ENCODE results near the gene SH3PXD2B. TPM values are rescaled to one million over a fixed set of nuclear protein-coding genes. Genes with fewer than 3 reads are reported as not detected.
A peak's percentile ranks its signal among the peaks of the same experiment; 100 is the strongest.
"Not testable (repeated sequence)": the region's sequence is repeated elsewhere in the genome, so short reads cannot be mapped to it uniquely, and the experiment has no call there.

Gene SH3PXD2B
- total RNA-seq, 1 experiment from 2014 or later, result 18.5 TPM

- DNase-seq (ENCODE audit: low read depth), result peak; percentile 46
Measured at GRCh38 chr5:172370648-172371545, 83.4 kb downstream of the SH3PXD2B start.

GRCh38 chr5:172370237-172370640 lies 84.1 kb downstream of the SH3PXD2B start:
- DNase-seq (ENCODE audit: low read depth), result no peak

- not testable (repeated sequence) for DNase-seq (ENCODE audit: low read depth)
Measured at GRCh38 chr5:172368699-172369098, 85.6 kb downstream of the SH3PXD2B start.

- DNase-seq (ENCODE audit: low read depth), result no peak
Measured at GRCh38 chr5:172365948-172366608, 88.2 kb downstream of the SH3PXD2B start.

GRCh38 chr5:172364773-172365172 lies 89.6 kb downstream of the SH3PXD2B start:
- DNase-seq (ENCODE audit: low read depth), result peak; percentile 24

- peak; percentile 6 for DNase-seq (ENCODE audit: low read depth)
Measured at GRCh38 chr5:172362755-172363154, 91.6 kb downstream of the SH3PXD2B start.

- peak; percentile 97 for DNase-seq (ENCODE audit: low read depth)
Measured at GRCh38 chr5:172361566-172362238, 92.6 kb downstream of the SH3PXD2B start.

GRCh38 chr5:172358345-172358744 lies 96.0 kb downstream of the SH3PXD2B start:
- no peak for DNase-seq (ENCODE audit: low read depth)

- DNase-seq (ENCODE audit: low read depth), result no peak
Measured at GRCh38 chr5:172356527-172356926, 97.8 kb downstream of the SH3PXD2B start.

GRCh38 chr5:172356047-172356446 lies 98.3 kb downstream of the SH3PXD2B start:
- DNase-seq (ENCODE audit: low read depth), result no peak

GRCh38 chr5:172353846-172354245 lies 100.5 kb downstream of the SH3PXD2B start:
- DNase-seq (ENCODE audit: low read depth), result no peak

GRCh38 chr5:172353271-172353812 lies 101.0 kb downstream of the SH3PXD2B start:
- DNase-seq (ENCODE audit: low read depth), result no peak

GRCh38 chr5:172352526-172352925 lies 101.8 kb downstream of the SH3PXD2B start:
- not testable (repeated sequence) for DNase-seq (ENCODE audit: low read depth)

- no peak for DNase-seq (ENCODE audit: low read depth)
Measured at GRCh38 chr5:172351240-172351778, 103.0 kb downstream of the SH3PXD2B start.

GRCh38 chr5:172350212-172351181 lies 103.8 kb downstream of the SH3PXD2B start:
- DNase-seq (ENCODE audit: low read depth), result no peak

- DNase-seq (ENCODE audit: low read depth), result not testable (repeated sequence)
Measured at GRCh38 chr5:172348733-172349132, 105.6 kb downstream of the SH3PXD2B start.

- DNase-seq (ENCODE audit: low read depth), result no peak
Measured at GRCh38 chr5:172348084-172348483, 106.2 kb downstream of the SH3PXD2B start.

- DNase-seq (ENCODE audit: low read depth), result no peak
Measured at GRCh38 chr5:172347496-172348052, 106.8 kb downstream of the SH3PXD2B start.

GRCh38 chr5:172345881-172346280 lies 108.4 kb downstream of the SH3PXD2B start:
- DNase-seq (ENCODE audit: low read depth), result no peak

- no peak for DNase-seq (ENCODE audit: low read depth)
Measured at GRCh38 chr5:172344855-172345409, 109.4 kb downstream of the SH3PXD2B start.

Measured in RPMI7951 (cell line).